KBM-7 (cell line): ENCODE data around the gene PHACTR2.

Experiments used
- DNase-seq: peaks from one replicate; pipeline ENCODE4 v3.0.0-alpha.2; 2015
- in situ Hi-C: fragments of 300-500 bp; cut with MboI; formaldehyde crosslinking; loops from 2 replicates; pipeline ENCODE4 v1.14.3; 2020; ENCODE audit warnings: low sequenced_read_pairs, low pct_unique_long_range_greater_than_20kb, mixed read lengths

PHACTR2 gene

DNA sequence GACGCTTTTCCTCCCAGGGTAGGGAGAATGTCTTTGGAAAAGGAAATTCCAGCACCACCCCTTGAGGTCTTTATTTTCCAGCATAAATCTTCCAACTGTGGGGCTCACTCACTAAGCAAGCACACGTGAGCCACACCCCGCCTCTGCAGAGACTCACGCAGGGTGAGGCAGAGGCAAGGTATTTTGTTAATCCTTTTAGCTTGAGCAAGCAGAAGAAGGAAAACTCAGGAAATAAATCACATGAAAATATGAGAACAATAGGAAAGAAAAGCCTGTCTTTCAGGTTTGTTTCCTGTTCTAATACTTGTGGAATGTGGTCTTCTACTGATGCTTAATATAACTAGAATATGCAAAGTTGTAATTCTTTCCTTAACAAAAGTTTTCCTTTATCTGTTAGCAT, 4.1 kb upstream of the PHACTR2 start:
- in situ Hi-C loops: no loop called here
- DNase-seq: no peak

DNA sequence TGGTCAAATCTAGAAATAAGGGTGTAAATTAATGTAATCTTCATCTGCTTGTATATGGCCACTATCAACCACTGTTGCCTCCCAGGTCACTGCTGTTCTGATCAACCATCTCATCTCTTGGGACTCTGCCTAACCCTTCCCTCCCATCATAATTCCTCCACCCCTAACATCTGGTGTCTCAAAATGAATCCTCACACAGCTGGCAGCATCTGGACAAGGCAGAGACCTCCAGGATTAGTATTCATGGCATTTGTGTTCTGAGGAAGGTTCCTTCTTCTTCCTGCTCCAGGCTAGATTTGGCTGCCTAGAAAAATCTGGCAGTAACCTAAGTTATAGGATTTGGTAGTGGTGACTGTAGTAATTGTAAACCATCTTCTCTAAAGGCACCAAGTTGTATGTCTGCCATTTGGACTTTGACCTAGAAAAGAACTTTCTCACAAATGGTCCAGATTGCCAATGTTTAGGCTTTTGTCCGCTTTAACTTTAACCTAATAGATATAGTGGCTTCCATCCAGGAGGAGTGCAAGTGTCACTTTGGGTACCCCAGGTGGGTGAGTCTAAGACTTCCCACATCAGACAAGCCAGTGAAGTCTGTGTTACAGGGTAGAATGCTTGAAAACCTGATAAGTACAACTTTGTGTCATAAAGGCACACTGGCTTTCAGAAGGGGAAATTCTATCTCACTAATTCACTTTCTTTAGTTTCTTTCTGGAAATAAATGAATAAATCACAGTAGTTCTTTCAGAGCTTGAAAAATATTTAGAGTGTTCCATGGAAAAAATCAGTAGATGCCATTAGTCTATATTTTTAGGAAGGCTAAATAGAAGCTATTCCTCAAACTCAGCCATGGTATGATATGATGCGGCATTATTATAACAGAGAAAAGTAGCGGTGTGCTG, 3.0 kb upstream of the PHACTR2 start:
- no peak for DNase-seq
- in situ Hi-C loops: no loop called here

DNA sequence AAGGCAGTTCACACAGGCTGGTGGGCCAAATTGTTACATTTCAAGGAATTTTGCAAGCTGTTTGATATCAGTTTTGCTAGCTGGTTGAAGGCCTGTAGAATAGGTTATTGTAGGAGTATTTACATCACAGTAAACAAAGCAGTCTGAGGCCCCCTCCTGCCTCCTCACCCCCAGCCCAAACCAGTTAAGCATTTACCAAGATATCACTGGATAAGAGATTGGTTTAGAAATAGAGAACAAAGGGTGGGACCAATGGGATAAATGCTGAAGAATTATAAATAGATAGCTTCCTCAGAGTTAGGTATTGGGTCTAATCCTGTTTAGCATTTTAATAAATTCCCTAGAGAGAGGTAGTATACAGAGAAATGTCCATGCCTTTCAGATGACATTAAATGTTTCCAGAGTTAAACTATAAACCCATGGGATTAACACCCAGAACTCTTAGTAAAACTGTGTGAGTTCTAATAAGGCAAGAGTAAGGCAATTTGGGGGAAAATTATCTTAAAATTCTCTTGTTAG, 2.3 kb upstream of the PHACTR2 start:
- in situ Hi-C loops: no loop called here
- DNase-seq: no peak

DNA sequence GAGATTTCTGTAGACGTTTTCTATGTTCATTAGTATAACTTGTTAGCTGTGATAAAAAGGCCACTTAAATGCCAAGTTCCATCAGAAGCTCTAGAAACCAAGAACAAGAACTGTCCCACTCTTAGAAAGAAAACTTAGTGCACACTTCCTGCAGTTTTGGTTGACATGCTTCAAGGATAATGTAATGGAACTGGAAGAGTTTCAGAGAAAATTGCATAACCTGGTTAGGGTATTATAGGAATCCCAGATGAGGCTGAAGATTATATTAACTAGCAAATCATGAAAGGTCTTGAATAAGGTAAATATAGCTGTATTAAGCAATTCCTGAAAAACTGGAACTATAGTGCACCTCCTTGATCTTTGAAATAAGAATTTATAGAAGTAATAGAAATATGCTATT, 1.8 kb upstream of the PHACTR2 start:
- in situ Hi-C loops: no loop called here
- no peak for DNase-seq

DNA sequence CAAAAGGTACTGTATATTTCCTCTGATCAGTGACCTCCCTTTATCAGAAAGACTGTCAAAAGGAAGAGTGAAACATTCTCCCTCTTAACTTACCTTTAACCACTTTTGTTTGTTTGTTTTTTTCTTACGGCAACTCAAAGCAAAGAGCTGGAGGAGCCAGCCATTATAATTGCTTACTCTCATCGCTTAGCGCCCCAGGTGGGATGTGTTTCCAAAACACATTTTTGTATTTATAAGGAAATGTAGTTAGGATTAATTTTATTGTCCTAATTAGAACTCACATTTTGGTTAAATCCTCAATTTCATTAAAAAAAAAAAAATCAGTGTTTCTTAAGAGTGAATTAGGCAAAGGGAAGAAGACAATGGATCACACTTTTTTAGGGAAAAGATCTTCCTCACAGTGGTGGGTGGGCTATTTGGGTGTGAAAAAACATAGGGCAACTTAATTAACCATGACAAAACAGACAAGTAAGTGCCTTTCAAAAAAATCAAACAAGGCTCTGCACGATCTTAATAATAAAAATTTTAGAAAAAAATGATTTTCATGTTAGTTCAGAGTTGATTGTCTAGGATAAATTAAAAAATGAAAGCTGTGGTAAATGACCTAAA, 1.2 kb upstream of the PHACTR2 start:
- in situ Hi-C loops: no loop called here
- no peak for DNase-seq

DNA sequence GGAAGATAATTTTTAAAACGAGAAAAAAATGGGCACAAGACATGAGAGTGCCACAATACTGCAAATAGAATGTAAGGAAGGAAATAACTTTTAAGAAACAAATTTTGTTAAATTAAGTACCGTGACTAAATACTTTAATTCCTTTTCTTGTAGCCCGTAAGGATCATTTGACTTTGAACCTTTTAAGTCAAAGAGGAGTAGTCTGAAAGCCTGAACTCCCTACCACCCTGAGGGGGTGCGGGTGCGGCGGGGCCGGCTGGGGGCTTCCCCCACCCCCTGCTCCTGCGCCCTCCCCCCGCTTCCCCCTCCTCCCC, 231 bp upstream of the PHACTR2 start:
- in situ Hi-C loops: no loop called here
- no peak for DNase-seq

DNA sequence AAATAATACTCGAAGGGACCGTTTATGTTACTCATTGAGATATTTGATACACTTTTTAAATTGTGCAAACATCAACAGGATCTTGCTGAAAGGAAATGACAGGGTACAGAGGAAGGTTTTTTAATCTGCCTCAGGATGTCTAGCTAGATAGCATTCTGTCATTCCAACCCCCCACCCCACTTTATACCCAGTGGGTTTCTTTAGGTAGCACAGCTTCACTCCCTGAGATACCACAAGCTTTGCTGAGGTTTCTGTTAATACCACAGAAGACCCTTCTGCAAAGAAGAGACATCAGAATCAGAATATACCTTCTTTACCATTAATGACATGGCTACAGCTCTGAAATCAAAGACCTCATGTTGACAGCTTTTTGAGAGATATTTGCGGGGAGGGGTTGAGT, 1.3 kb downstream of the PHACTR2 start:
- in situ Hi-C loops: no loop called here
- peak; percentile 12 for DNase-seq

DNA sequence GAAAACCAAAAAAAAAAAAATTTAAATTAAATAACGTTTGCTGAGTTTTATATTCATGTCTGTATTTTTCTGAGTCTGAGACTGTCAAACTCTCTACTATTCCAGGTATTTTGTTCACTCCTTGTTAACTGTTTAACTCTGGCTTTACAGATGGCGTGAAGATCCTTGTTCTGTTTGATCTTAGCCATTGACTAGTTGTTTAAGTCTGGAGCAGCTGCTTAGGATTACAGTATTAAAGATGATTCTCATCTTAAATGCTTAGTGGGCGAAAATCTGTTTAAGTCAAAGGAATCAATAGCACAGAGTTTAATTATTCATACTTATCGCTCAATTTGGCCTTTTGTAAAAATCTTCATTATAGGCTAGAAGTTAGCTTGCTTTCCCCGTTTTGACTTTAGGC, 2.4 kb downstream of the PHACTR2 start:
- DNase-seq: no peak
- in situ Hi-C loops: no loop called here

DNA sequence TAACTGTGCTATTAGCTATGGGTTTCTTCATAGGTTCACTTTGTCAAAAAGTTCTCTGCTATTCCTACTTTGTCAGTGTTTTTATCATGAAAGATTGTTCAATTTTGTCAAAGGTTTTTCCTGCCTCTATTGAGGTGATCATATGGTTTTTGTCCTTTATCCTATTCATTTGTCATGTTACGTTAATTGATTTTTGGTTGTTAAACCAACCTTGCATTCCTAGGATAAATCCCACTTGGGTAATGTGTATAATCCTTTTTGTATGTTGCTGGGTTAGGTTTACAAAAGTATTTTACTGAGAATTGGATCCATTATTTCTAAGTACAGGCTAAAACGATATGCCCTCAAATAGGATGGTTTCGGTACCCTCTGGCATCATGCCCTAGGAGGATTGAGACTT, 5.0 kb downstream of the PHACTR2 start:
- no peak for DNase-seq

DNA sequence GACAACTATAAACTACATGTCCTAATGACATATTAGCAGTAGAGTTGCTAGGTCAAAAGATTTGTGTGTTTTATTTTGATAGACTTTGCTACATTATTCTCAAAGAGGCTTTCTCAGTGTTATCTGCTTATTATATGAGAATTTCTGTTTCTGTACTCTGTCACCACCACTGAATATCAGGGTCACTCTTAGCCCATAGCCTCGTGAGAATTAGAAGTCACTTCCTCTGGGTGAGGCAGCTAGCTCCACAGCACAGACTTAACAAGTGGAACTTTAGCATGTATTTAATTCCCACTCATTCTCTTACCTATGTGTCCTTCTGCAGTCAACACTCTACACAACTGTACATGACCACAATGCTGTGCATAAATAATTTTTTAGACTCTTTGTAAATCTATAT, 6.7 kb downstream of the PHACTR2 start:
- in situ Hi-C loops: no loop called here
- DNase-seq: no peak

More for the DNA sequence above, 5.0 kb downstream of the PHACTR2 start:
- in situ Hi-C loops: no loop called here

DNA sequence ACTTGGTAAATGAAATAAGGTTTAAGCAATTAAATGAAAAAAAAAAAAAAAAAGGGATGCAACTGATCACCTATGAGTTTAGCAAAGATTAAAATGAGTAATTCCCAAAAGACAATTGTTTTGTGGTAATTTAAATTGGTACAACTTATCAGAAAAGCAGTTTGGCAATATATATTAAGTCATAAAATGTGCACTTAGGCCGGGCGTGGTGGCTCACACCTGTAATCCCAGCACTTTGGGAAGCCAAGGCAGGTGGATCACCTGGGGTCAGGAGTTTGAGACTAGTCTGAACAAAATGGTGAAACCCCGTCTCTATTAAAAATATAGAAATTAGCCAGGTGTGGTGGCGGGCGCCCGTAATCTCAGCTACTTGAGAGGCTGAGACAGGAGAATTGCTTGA, 7.9 kb downstream of the PHACTR2 start:
- DNase-seq: no peak
- in situ Hi-C loops: no loop called here

DNA sequence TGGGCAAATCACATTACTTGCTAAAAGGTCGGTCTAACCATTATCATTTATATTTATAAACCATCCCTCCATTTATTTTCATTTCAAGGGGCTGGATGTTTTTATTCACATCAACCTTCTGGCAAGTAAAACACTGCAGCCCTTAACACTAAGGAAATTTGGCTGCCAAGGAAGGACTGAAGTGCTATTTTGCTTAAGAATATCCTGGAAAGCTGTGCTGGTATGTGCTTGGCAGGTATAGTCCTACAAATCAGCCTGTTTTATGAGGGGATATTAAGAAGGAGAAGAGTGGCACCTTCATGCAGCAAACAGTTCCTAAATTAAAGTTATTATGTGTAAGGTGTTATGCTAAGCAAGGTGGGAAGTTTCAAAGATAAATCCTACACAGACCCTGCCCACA, 9.8 kb downstream of the PHACTR2 start:
- in situ Hi-C loops: no loop called here
- no peak for DNase-seq

DNA sequence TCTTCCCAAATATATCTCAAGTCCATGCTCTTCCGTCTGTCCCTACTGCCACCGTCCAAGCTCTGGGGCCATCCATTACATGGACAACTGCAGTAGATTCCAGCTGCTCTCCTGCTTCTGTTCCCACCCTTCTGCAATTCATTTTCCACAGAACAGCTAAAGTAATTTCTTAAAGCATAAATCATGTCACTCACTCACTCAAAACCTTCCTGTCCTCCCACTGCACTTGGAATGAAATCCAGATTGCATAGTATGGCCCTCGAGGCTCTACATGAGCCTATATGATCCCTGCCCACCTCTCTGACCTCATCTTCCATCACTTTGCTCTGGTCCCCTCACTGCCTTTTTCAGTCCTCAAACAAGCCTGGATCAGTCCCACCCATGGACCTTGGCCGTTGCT, 10.9 kb downstream of the PHACTR2 start:
- DNase-seq: no peak
- in situ Hi-C loops: no loop called here

DNA sequence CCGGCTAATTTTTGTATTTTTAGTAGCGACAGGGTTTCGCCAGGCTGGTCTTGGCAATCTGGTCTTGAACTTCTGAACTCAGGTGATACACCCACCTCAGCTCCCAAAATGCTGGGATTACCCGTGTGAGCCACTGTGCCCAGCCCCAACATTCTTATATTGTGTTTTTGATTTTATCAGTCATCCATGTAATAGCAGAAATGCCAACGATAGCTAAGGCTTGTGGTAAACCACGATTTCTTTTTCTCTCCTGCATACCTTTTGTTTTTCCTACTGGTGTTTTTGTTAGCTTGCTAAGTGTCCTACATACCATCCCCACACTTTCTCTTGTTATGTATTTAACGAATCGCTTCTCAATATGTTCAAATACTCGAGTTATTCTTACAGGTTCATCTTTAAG, 12.1 kb downstream of the PHACTR2 start:
- in situ Hi-C loops: no loop called here

DNA sequence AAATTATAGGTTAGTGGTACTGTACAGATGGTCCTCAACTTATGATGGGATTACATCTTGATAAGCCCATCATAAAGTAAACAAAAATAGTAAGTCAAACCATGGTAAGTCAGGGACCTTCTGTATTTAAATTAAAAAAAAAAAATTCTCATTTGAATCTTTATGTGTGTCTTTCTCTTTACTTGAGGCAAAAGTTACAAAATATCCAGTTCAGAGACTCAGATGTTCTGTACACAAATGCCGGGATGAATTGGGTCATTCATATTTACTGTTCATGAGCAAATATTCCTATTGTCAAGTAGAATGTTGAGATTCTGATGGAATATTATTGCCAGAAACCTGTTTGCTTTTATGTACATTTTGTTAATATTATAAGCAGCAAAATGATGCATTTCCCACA, 13.4 kb downstream of the PHACTR2 start:
- in situ Hi-C loops: no loop called here
- no peak for DNase-seq

More for the DNA sequence above, 12.1 kb downstream of the PHACTR2 start:
- no peak for DNase-seq

DNA sequence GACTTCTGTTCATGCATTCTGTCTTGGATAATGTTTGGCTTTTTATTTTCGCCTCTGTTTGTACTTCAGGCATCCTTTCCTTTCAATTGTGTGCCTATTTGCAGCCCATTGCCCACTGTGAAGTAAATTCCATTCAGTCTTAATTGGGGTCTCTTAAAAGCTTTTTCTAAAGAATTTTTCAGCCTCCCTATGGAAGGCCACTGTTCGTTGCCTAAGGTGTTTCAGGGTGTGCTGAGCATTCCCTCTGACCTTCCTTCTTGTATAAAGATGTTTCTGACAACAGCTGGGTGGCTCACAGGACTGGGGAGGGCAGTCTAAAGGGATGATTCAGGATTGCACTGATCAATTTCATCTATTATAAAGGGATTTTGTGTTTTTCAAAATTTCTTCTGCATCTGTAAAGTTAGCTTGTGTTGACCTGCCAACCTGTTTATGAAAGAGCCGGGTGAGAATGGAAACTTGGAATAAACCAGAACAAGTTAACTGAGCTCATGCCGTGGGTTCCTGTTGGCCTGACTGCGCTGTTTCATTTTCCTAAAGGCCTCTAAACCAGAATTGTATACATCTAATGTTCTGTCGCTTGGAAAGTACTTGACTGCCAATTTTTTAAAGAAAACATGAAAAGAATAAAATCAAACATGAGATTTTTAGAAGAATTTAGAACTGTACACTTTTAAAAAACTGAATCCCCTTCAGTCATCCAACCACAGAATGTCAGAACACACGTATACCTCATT, 14.3 kb downstream of the PHACTR2 start:
- no peak for DNase-seq
- in situ Hi-C loops: no loop called here

DNA sequence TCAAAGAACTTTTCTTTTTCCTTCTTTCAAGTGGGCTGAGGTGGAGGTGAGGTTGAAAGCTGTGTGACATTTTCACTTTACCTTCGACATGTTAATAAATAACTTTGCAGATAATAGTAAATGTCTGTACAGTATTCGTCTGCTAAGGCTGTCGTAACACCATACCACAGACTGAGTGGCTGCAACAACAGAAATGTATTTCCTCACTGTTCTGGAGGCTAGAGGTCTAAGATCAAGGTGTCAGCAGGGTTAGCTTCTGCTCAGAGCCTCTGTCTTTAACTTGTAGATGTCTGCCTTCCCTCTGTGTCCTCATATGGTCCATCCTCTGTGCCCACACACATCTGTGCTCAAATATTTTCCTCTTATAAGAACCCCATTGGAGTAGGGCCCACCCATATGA, 14.9 kb downstream of the PHACTR2 start:
- no peak for DNase-seq
- in situ Hi-C loops: no loop called here

DNA sequence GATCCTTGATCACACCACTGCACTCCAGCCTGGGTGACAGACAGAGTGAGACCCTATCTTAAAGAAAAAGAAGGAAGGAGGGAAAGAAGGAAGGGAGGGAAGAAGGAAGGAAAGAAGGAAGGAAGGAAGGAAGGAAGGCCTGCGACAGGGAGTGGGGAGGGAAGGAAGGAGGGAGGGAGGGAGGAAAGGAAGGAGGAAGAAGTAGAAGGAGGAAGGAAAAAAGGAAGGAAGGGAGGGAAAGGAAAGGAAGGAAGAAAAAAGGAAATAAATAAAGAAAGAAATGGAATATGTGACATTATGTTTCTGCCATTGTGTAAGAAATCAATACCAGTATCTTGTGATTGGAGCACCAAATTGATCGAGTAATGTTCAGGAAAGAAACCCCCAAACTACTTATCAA, 16.2 kb downstream of the PHACTR2 start:
- in situ Hi-C loops: no loop called here
- DNase-seq: no peak

DNA sequence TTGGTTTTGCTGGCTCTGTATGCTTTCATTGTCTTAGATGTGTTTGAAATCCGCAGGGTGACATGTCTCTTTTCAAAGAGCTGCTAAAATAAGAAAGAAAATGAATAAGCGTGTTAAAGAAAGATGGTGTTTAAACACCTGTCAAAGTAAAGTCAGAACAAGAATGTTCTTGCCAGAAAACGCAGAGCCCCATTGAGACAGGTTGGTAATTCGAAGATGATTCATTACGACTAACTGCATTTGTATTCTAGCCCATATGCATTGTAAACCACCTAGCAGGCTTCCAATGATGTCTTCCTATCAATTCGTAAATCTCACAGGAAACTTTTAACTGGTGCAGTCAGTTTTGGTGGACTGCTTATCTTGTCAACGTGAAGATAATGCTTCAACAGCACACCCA, 16.8 kb downstream of the PHACTR2 start:
- no peak for DNase-seq
- in situ Hi-C loops: no loop called here
